Activated CD4-positive, alpha-beta T cell treated with anti-CD3 and anti-CD28 coated beads, Interleukin-2, amount 10 ng/mL, durations not matched to agents 24 days and 14 days (primary cell): ENCODE measurements around the gene AHNAK2. TPM values are rescaled to one million over a fixed set of nuclear protein-coding genes. Genes with fewer than 3 reads are reported as not detected.
"Not testable (repeated sequence)": the region's sequence is repeated elsewhere in the genome, so short reads cannot be mapped to it uniquely, and the experiment has no call there.

Experiments used
- DNase-seq: peaks from one replicate; pipeline ENCODE4 v3.0.0; 2022
- H3K27ac Mint-ChIP-seq: one replicate; pipeline ENCODE4 v1.8.0; 2022; ENCODE audit warnings: mild to moderate bottlenecking, mixed read lengths
- H3K27me3 Mint-ChIP-seq: one replicate; pipeline ENCODE4 v1.8.0; 2022; ENCODE audit warnings: mixed read lengths
- H3K36me3 Mint-ChIP-seq: one replicate; pipeline ENCODE4 v1.8.0; 2022; ENCODE audit warnings: low read depth, mild to moderate bottlenecking, mixed read lengths
- H3K4me1 Mint-ChIP-seq: one replicate; pipeline ENCODE4 v1.8.0; 2021; ENCODE audit warnings: mixed read lengths
- H3K4me3 Mint-ChIP-seq: one replicate; pipeline ENCODE4 v1.8.0; 2022; ENCODE audit warnings: mild to moderate bottlenecking, moderate library complexity, mixed read lengths
- H3K9me3 Mint-ChIP-seq: one replicate; pipeline ENCODE4 v1.8.0; 2021; ENCODE audit warnings: mixed read lengths
- intact Hi-C: fragments of 100-400 bp; cut with micrococcal nuclease; formaldehyde crosslinking; loops from one replicate; pipeline ENCODE4 v1.15.1; 2023
- total RNA-seq: library from RNA; stranded (reverse); gene quantifications from 2 replicates; pipeline ENCODE4 v1.2.3, GENCODE V29; 2022

The AHNAK2 gene
- total RNA-seq, 1 donor from 2014 or later: 0.02 TPM

DNA sequence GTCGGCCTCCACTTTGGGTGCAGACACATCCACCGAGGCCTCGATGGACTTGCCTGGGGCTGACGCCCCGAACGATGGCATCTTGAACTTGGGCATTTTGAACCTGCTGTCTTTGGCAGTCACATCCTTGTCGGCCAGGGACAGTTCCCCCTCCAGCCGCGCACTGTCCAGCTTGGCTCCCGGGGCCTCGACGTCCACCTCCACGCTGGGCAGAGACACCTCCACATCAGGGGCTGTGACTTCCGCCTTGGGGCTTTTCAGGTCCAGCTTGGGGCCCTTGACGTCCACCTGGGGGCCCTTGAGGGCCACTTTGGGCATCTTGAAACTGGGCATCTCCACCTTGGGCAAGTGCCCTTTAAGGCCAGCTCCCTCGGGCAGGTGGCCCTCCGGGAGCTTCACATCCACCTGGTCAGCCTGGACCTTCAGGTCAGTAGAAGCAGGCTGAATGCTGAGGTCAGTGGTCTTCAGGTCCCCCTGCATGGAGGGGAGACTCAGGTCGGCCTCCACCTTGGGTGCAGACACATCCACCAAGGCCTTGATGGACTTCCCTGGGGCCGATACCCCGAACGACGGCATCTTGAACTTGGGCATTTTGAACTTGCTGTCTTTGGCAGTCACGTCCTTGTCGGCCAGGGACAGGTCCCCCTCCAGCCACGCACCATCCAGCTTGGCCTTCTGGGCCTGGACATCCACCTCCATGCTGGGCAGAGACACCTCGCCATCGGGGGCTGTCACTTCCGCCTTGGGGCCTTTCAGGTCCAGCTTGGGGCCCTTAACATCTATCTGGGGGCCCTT lies 26.1 kb downstream of the AHNAK2 start:
- intact Hi-C loops, H3K27me3 Mint-ChIP-seq, H3K27ac Mint-ChIP-seq, DNase-seq, H3K4me1 Mint-ChIP-seq, H3K36me3 Mint-ChIP-seq, H3K9me3 Mint-ChIP-seq, H3K4me3 Mint-ChIP-seq: not testable (repeated sequence)

DNA sequence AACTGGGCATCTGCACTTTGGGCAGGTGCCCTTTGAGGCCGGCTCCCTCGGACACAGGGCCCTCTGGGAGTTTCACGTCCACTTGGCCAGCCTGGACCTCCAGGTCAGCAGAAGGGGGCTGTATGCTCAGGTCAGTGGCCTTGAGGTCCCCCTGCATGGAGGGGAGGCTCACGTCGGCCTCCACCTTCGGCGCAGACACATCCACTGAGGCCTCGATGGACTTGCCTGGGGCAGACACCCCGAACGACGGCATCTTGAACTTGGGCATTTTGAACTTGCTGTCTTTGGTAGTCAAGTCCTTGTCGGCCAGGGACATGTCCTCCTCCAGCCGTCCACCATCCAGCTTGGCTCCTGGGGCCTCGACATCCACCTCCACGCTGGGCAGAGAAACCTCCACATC lies 27.5 kb downstream of the AHNAK2 start:
- DNase-seq, H3K9me3 Mint-ChIP-seq, H3K27me3 Mint-ChIP-seq, intact Hi-C loops, H3K27ac Mint-ChIP-seq, H3K4me3 Mint-ChIP-seq, H3K36me3 Mint-ChIP-seq, H3K4me1 Mint-ChIP-seq: not testable (repeated sequence)

DNA sequence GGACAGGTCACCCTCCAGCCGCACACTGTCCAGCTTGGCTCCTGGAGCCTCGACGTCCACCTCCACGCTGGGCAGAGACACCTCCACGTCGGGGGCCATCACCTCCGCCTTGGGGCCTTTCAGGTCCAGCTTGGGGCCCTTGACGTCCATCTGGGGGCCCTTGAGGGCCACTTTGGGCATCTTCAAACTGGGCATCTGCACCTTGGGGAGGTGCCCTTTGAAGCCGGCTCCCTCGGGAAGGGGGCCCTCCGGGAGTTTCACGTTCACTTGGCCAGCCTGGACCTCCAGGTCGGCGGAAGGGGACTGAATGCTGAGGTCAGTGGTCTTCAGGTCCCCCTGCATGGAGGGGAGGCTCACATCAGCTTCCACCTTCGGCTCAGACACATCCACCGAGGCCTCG lies 28.2 kb downstream of the AHNAK2 start:
- H3K9me3 Mint-ChIP-seq: no peaks in the 10 kb centered on the region
- H3K36me3 Mint-ChIP-seq: no peaks in the 10 kb centered on the region
- no peak overlapping the region for H3K4me3 Mint-ChIP-seq
- H3K27me3 Mint-ChIP-seq: no peaks in the 10 kb centered on the region
- intact Hi-C loops: no loop called here
- H3K27ac Mint-ChIP-seq: no peak overlapping the region
- H3K4me1 Mint-ChIP-seq: no peaks in the 10 kb centered on the region
- DNase-seq: no peak

DNA sequence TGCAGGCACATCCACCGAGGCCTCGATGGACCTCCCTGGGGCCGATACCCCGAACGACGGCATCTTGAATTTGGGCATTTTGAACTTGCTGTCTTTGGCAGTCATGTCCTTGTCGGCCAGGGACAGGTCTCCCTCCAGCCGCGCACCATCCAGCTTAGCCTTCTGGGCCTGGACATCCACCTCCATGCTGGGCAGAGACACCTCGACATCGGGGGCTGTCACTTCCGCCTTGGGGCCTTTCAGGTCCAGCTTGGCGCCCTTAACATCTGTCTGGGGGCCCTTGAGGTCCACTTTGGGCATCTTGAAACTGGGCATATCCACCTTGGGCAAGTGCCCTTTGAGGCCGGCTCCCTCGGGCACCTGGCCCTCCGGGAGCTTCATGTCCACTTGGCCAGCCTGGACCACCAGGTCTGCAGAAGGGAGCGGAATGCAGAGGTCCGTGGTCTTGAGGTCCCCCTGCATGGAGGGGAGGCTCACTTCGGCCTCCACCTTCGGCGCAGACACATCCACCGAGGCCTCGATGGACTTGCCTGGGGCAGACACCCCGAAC lies 28.7 kb downstream of the AHNAK2 start:
- H3K9me3 Mint-ChIP-seq, H3K4me1 Mint-ChIP-seq, H3K27ac Mint-ChIP-seq, H3K36me3 Mint-ChIP-seq, H3K27me3 Mint-ChIP-seq, intact Hi-C loops, DNase-seq, H3K4me3 Mint-ChIP-seq: not testable (repeated sequence)

DNA sequence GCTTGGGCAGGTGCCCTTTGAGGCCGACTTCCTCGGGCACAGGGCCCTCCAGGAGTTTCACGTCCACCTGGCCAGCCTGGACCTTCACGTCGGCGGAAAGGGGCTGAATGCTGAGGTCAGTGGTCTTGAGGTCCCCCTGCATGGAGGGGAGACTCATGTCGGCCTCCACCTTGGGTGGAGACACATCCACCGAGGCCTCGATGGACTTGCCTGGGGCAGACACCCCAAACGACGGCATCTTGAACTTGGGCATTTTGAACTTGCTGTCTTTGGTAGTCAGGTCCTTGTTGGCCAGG lies 29.5 kb downstream of the AHNAK2 start:
- H3K27me3 Mint-ChIP-seq: no peaks in the 10 kb centered on the region
- no peaks in the 10 kb centered on the region for H3K4me1 Mint-ChIP-seq
- H3K27ac Mint-ChIP-seq: no peak overlapping the region
- DNase-seq: no peak
- intact Hi-C loops: no loop called here
- no peak overlapping the region for H3K4me3 Mint-ChIP-seq
- no peaks in the 10 kb centered on the region for H3K36me3 Mint-ChIP-seq
- no peaks in the 10 kb centered on the region for H3K9me3 Mint-ChIP-seq

DNA sequence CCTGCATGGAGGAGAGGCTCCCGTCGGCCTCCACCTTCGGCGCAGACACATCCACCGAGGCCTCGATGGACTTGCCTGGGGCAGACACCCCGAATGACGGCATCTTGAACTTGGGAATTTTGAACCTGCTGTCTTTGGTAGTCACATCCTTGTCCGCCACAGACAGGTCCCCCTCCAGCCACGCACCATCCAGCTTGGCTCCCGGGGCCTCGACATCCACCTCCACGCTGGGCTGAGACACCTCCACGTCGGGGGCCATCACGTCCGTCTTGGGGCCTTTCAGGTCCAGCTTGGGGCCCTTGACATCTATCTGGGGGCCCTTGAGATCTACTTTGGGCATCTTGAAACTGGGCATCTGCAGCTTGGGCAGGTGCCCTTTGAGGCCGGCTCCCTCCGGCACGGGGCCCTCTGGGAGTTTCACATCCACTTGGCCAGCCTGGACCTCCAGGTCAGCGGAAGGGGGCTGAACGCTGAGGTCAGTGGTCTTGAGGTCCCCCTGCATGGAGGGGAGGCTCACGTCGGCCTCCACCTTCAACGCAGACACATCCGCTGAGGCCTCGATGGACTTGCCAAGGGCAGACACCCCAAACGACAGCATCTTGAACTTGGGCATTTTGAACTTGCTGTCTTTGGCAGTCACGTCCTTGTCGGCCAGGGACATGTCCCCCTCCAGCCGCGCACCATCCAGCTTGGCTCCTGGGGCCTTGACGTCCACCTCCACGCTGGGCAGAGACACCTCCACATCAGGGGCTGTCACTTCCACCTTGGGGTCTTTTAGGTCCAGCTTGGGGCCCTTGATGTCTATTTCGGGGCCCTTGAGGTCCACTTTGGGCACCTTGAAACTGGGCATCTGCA lies 30.1 kb downstream of the AHNAK2 start:
- H3K4me3 Mint-ChIP-seq, H3K4me1 Mint-ChIP-seq, H3K27ac Mint-ChIP-seq, DNase-seq, H3K36me3 Mint-ChIP-seq, intact Hi-C loops, H3K9me3 Mint-ChIP-seq, H3K27me3 Mint-ChIP-seq: not testable (repeated sequence)

DNA sequence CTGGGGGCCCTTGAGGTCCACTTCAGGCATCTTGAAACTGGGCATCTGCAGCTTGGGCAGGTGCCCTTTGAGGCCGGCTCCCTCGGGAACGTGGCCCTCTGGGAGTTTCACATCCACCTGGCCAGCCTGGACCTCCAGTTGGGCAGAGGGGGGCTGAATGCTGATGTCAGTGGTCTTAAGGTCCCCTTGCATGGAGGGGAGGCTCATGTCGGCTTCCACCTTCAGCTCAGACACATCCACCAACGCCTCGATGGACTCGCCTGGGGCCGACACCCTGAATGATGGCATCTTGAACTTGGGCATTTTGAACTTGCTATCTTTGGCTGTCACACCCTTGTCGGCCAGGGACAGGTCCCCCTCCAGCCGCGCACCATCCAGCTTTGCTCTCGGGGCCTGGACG lies 31.0 kb downstream of the AHNAK2 start:
- H3K27me3 Mint-ChIP-seq, H3K27ac Mint-ChIP-seq, H3K36me3 Mint-ChIP-seq, H3K9me3 Mint-ChIP-seq, H3K4me1 Mint-ChIP-seq, intact Hi-C loops, DNase-seq, H3K4me3 Mint-ChIP-seq: not testable (repeated sequence)

DNA sequence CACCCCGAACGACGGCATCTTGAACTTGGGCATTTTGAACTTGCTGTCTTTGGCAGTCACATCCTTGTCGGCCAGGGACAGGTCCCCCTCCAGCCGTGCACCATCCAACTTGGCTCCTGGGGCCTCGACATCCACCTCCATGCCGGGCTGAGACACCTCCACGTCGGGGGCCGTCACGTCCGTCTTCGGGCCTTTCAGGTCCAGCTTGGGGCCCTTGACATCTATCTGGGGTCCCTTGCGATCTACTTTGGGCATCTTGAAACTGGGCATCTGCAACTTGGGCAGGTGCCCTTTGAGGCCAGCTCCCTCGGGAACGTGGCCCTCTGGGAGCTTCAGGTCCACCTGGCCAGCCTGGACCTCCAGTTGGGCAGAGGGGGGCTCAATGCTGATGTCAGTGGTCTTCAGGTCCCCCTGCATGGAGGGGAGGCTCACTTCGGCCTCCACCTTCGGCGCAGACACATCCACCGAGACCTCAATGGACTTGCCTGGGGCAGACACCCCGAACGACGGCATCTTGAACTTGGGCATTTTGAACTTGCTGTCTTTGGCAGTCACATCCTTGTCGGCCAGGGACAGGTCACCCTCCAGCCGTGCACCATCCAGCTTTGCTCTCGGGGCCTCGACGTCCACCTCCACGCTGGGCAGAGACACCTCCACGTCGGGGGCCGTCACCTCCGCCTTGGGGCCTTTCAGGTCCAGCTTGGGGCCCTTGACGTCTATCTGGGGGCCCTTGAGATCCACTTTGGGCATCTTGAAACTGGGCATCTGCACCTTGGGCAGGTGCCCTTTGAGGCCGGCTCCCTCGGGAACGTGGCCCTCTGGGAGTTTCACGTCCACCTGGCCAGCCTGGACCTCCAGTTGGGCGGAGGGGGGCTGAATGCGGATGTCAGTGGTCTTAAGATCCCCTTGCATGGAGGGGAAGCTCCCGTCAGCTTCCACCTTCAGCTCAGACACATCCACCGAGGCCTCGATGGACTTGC lies 31.9 kb downstream of the AHNAK2 start:
- H3K36me3 Mint-ChIP-seq, H3K4me3 Mint-ChIP-seq, H3K27ac Mint-ChIP-seq, H3K27me3 Mint-ChIP-seq, H3K9me3 Mint-ChIP-seq, intact Hi-C loops, H3K4me1 Mint-ChIP-seq, DNase-seq: not testable (repeated sequence)

DNA sequence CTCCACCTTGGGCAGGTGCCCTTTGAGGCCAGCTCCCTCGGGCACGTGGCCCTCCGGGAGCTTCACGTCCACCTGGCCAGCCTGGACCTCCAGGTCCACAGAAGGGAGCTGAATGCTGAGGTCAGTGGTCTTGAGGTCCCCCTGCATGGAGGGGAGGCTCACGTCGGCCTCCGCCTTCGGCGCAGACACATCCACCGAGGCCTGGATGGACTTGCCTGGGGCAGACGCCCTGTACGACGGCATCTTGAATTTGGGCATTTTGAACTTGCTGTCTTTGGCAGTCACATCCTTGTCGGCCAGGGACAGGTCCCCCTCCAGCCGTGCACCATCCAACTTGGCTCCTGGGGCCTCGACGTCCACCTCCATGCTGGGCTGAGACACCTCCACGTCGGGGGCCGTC lies 32.9 kb downstream of the AHNAK2 start:
- intact Hi-C loops, H3K27ac Mint-ChIP-seq, H3K4me1 Mint-ChIP-seq: not testable (repeated sequence)

DNA sequence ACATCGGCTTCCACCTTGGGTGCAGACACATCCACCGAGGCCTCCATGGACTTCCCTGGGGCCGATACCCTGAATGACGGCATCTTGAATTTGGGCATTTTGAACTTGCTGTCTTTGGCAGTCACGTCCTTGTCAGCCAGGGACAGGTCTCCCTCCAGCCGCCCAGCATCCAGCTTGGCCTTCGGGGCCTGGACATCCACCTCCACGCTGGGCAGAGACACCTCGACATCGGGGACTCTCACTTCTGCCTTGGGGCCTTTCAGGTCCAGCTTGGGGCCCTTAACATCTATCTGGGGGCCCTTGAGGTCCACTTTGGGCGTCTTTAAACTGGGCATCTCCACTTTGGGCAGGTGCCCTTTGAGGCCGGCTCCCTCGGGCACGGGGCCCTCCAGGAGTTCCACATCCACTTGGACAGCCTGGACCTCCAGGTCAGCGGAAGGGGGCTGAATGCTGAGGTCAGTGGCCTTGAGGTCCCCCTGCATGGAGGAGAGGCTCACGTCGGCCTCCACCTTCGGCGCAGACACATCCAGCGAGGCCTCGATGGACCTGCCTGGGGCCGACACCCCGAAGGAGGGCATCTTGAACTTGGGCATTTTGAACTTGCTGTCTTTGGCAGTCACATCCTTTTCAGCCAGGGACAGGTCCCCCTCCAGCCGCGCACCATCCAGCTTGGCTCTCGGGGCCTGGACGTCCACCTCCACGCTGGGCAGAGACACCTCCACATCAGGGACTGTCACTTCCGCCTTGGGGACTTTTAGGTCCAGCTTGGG lies 33.6 kb downstream of the AHNAK2 start:
- H3K4me3 Mint-ChIP-seq, H3K36me3 Mint-ChIP-seq, H3K27ac Mint-ChIP-seq, H3K27me3 Mint-ChIP-seq, intact Hi-C loops, H3K4me1 Mint-ChIP-seq, H3K9me3 Mint-ChIP-seq, DNase-seq: not testable (repeated sequence)

More for the DNA sequence above, 32.9 kb downstream of the AHNAK2 start:
- DNase-seq, H3K9me3 Mint-ChIP-seq, H3K27me3 Mint-ChIP-seq, H3K36me3 Mint-ChIP-seq, H3K4me3 Mint-ChIP-seq: not testable (repeated sequence)

DNA sequence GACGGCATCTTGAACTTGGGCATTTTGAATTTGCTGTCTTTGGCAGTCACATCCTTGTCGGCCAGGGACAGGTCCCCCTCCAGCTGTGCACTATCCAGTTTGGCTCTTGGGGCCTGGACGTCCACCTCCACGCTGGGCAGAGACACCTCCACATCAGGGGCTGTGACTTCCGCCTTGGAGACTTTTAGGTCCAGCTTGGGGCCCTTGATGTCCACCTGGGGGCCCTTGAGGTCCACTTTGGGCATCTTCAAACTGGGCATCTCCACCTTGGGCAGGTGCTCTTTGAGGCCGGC lies 34.2 kb downstream of the AHNAK2 start:
- H3K9me3 Mint-ChIP-seq, H3K4me1 Mint-ChIP-seq, H3K27ac Mint-ChIP-seq, H3K4me3 Mint-ChIP-seq, H3K36me3 Mint-ChIP-seq, DNase-seq, intact Hi-C loops, H3K27me3 Mint-ChIP-seq: not testable (repeated sequence)

DNA sequence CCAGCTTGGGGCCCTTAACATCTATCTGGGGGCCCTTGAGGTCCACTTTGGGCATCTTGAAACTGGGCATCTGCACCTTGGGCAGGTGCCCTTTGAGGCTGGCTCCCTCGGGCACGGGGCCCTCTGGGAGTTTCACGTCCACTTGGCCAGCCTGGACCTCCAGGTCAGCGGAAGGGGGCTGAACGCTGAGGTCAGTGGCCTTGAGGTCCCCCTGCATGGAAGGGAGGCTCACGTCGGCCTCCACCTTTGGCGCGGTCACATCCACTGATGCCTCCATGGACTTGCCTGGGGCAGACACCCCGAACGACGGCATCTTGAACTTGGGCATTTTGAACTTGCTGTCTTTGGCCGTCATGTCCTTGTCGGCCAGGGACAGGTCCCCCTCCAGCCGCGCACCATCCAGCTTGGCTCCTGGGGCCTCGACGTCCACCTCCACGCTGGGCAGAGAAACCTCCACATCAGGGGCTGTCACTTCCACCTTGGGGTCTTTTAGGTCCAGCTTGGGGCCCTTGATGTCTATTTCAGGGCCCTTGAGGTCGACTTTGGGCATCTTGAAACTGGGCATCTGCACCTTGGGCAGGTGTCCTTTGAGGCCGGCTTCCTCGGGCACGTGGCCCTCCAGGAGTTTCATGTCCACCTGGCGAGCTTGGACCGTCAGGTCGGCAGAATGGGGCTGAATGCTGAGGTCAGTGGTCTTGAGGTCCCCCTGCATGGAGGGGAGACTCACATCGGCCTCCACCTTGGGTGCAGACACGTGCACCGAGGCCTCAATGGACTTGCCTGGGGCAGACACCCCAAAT lies 34.8 kb downstream of the AHNAK2 start:
- H3K27me3 Mint-ChIP-seq, DNase-seq, intact Hi-C loops, H3K4me3 Mint-ChIP-seq, H3K27ac Mint-ChIP-seq, H3K4me1 Mint-ChIP-seq, H3K36me3 Mint-ChIP-seq, H3K9me3 Mint-ChIP-seq: not testable (repeated sequence)

DNA sequence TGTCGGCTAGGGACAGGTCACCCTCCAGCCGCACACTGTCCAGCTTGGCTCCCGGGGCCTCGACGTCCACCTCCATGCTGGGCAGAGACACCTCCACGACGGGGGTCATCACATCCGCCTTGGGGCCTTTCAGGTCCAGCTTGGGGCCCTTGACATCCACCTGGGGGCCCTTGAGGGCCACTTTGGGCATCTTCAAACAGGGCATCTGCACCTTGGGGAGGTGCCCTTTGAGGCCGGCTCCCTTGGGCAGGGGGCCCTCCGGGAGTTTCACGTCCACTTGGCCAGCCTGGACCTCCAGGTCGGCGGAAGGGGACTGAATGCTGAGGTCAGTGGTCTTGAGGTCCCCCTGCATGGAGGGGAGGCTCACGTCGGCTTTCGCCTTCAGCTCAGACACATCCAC lies 35.6 kb downstream of the AHNAK2 start:
- intact Hi-C loops: no loop called here
- no peak overlapping the region for H3K4me3 Mint-ChIP-seq
- DNase-seq: no peak
- no peaks in the 10 kb centered on the region for H3K27me3 Mint-ChIP-seq
- no peaks in the 10 kb centered on the region for H3K36me3 Mint-ChIP-seq
- no peaks in the 10 kb centered on the region for H3K4me1 Mint-ChIP-seq
- no peak overlapping the region for H3K27ac Mint-ChIP-seq
- H3K9me3 Mint-ChIP-seq: no peaks in the 10 kb centered on the region
